Measurements from ENCODE around the gene KCNJ16.

Gene KCNJ16

GRCh38 chr17:70095455-70095854 lies 20.4 kb downstream of the KCNJ16 start:
- H3K4me3 ChIP-seq (ENCODE audit: low read length), result no peak overlapping the region
- TF ChIP-seq, protein P1, sequence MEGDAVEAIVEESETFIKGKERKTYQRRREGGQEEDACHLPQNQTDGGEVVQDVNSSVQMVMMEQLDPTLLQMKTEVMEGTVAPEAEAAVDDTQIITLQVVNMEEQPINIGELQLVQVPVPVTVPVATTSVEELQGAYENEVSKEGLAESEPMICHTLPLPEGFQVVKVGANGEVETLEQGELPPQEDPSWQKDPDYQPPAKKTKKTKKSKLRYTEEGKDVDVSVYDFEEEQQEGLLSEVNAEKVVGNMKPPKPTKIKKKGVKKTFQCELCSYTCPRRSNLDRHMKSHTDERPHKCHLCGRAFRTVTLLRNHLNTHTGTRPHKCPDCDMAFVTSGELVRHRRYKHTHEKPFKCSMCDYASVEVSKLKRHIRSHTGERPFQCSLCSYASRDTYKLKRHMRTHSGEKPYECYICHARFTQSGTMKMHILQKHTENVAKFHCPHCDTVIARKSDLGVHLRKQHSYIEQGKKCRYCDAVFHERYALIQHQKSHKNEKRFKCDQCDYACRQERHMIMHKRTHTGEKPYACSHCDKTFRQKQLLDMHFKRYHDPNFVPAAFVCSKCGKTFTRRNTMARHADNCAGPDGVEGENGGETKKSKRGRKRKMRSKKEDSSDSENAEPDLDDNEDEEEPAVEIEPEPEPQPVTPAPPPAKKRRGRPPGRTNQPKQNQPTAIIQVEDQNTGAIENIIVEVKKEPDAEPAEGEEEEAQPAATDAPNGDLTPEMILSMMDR (conservative IDR thresholded peaks at IDR 0.05; ENCODE audit: low read depth, low read length), result no peak
- DNase-seq (ENCODE audit: low read depth), result no peak

- no peak for DNase-seq (ENCODE audit: low read depth)
- H3K4me3 ChIP-seq (ENCODE audit: low read length), result no peak overlapping the region
- TF ChIP-seq, protein P1 (conservative IDR thresholded peaks at IDR 0.05; ENCODE audit: low read depth, low read length), result no peak
Observed at GRCh38 chr17:70096861-70097260, 21.8 kb downstream of the KCNJ16 start.

GRCh38 chr17:70098030-70098429 lies 23.0 kb downstream of the KCNJ16 start:
- TF ChIP-seq, protein P1 (conservative IDR thresholded peaks at IDR 0.05; ENCODE audit: low read depth, low read length), result no peak
- no peak overlapping the region for H3K4me3 ChIP-seq (ENCODE audit: low read length)
- DNase-seq (ENCODE audit: low read depth), result no peak

DNA sequence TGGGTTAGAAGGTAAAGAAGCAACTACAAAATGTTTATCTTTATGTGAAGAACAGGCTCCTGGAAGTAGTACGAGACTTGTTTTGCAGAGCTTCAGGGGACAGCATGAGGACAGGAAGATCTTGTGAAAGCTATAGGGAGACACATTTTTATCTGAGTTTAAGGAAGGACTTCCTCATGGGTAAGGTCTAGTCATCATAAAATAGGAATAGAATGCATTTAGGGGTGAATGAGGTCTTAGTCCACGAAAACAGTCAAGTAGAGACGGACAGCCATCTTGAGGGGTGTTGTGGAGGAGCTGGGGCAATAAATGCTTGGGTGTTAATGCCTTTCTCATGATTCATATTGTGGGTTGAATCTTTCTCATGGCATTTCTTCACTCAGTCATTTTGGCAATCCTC lies 24.3 kb downstream of the KCNJ16 start:
- TF ChIP-seq, protein P1 (conservative IDR thresholded peaks at IDR 0.05; ENCODE audit: low read depth, low read length), result no peak
- no peak overlapping the region for H3K4me3 ChIP-seq (ENCODE audit: low read length)
- no peak for DNase-seq (ENCODE audit: low read depth)

GRCh38 chr17:70099884-70100283 lies 24.9 kb downstream of the KCNJ16 start:
- no peak overlapping the region for H3K4me3 ChIP-seq (ENCODE audit: low read length)
- TF ChIP-seq, protein P1 (conservative IDR thresholded peaks at IDR 0.05; ENCODE audit: low read depth, low read length), result no peak
- no peak for DNase-seq (ENCODE audit: low read depth)

- DNase-seq (ENCODE audit: low read depth), result no peak
- H3K4me3 ChIP-seq (ENCODE audit: low read length), result no peak overlapping the region
- TF ChIP-seq, protein P1 (conservative IDR thresholded peaks at IDR 0.05; ENCODE audit: low read depth, low read length), result no peak
Observed at GRCh38 chr17:70100983-70101382, 26.0 kb downstream of the KCNJ16 start.

DNA sequence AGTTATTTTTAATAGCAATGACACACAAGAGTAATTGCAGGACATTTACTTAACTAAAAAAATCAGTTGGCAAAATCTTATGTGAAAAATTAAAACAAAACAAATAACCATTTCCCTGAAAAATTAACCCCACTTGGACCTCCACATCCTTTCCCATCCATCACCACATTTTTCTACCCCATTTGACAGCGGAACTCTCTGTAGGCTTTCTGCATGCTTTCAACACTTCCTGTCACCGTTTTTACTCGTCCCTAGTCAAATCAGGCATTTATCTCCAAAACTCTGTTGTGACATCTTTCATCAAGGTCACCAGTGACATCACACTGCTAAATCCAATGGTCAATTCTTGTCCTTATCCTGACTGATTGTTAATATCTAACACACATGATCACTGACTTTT lies 27.5 kb downstream of the KCNJ16 start:
- H3K4me3 ChIP-seq (ENCODE audit: low read length), result no peak overlapping the region
- DNase-seq (ENCODE audit: low read depth), result no peak
- TF ChIP-seq, protein P1 (conservative IDR thresholded peaks at IDR 0.05; ENCODE audit: low read depth, low read length), result no peak
